ENCODE data around the gene WAPL. TPM values are rescaled to one million over a fixed set of nuclear protein-coding genes. Genes with fewer than 3 reads are reported as not detected.

Gene WAPL
- total and polyA plus RNA-seq, 9 of the 15 experiments (the other 6 are each of a cell fraction or from before 2014, with no cell fraction given), result 14.3 to 36.4 (median 25.3) TPM

DNA sequence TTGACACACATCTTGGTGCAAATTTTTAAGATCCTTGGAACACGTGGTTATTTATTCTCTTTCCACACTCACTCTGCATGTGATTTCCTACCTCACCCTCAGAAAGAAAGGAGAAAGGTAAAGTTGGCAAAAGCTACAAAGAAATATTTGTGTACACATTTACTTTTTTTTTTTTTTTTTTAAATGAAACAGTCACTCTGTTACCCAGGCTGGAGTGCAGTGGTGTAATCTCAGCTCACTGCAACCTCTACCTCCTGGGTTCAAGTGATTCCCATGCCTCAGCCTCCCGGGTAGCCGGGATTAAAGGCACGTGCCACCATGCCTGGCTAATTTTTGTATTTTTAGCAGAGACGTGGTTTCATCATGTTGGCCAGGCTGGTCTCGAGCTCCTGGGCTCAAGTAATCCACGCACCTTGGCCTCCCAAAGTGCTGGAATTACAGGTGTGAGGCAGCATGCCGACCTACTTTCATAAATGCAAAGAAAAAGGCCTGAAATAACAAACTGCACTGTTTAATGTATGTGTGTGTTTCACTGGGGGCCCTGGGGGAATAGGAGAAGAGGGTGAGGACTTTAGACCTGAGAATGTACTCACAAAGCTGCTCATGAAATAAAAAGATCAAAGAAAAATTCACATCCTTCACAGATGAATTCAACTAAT, 83.4 kb downstream of the WAPL start (continued):
- TF ChIP-seq, protein P1, sequence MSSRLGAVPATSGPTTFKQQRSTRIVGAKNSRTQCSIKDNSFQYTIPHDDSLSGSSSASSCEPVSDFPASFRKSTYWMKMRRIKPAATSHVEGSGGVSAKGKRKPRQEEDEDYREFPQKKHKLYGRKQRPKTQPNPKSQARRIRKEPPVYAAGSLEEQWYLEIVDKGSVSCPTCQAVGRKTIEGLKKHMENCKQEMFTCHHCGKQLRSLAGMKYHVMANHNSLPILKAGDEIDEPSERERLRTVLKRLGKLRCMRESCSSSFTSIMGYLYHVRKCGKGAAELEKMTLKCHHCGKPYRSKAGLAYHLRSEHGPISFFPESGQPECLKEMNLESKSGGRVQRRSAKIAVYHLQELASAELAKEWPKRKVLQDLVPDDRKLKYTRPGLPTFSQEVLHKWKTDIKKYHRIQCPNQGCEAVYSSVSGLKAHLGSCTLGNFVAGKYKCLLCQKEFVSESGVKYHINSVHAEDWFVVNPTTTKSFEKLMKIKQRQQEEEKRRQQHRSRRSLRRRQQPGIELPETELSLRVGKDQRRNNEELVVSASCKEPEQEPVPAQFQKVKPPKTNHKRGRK (tag; IDR thresholded peaks at IDR 0.05), result no peak
- TF ChIP-seq, protein P2, sequence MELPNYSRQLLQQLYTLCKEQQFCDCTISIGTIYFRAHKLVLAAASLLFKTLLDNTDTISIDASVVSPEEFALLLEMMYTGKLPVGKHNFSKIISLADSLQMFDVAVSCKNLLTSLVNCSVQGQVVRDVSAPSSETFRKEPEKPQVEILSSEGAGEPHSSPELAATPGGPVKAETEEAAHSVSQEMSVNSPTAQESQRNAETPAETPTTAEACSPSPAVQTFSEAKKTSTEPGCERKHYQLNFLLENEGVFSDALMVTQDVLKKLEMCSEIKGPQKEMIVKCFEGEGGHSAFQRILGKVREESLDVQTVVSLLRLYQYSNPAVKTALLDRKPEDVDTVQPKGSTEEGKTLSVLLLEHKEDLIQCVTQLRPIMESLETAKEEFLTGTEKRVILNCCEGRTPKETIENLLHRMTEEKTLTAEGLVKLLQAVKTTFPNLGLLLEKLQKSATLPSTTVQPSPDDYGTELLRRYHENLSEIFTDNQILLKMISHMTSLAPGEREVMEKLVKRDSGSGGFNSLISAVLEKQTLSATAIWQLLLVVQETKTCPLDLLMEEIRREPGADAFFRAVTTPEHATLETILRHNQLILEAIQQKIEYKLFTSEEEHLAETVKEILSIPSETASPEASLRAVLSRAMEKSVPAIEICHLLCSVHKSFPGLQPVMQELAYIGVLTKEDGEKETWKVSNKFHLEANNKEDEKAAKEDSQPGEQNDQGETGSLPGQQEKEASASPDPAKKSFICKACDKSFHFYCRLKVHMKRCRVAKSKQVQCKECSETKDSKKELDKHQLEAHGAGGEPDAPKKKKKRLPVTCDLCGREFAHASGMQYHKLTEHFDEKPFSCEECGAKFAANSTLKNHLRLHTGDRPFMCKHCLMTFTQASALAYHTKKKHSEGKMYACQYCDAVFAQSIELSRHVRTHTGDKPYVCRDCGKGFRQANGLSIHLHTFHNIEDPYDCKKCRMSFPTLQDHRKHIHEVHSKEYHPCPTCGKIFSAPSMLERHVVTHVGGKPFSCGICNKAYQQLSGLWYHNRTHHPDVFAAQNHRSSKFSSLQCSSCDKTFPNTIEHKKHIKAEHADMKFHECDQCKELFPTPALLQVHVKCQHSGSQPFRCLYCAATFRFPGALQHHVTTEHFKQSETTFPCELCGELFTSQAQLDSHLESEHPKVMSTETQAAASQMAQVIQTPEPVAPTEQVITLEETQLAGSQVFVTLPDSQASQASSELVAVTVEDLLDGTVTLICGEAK (IDR thresholded peaks at IDR 0.05), result no peak
- TF ChIP-seq, protein P2 (CRISPR knock-in tag; IDR thresholded peaks at IDR 0.05), result no peak
- no peak for TF ChIP-seq ZNF277 (CRISPR knock-in tag; IDR thresholded peaks at IDR 0.05; ENCODE audit: borderline replicate concordance)
- no peak for TF ChIP-seq ZFP30 (CRISPR knock-in tag; IDR thresholded peaks at IDR 0.05; ENCODE audit: borderline replicate concordance)
- no peak for TF ChIP-seq ZBED1 (IDR thresholded peaks at IDR 0.05)
- TF ChIP-seq SMARCE1 (IDR thresholded peaks at IDR 0.05), result no peak
- no peak for TF ChIP-seq CBX1 (IDR thresholded peaks at IDR 0.05; ENCODE audit: low read depth)

All from K562 (cell line).